OCI-LY7 (cell line): Measurements from ENCODE around the gene PPP1R7.

Source experiments
- EZH2phosphoT487 ChIP-seq: fragments of 200-600 bp; sonication (generic); IDR thresholded peaks from 2 replicates; pipeline ENCODE4 v1.6.1; 2018; ENCODE audit warnings: low read depth, borderline replicate concordance, mild to moderate bottlenecking, mixed run types, antibody characterized with exemption, low read length, moderate library complexity, mixed read lengths
- TF ChIP-seq, protein P1 (sequence below): fragments of 200-600 bp; sonication (generic); conservative IDR thresholded peaks from 2 replicates; pipeline ENCODE4 v1.5.1; 2014; ENCODE audit warnings: mild to moderate bottlenecking, antibody characterized with exemption, low read length, moderate library complexity, mixed read lengths

DNA sequence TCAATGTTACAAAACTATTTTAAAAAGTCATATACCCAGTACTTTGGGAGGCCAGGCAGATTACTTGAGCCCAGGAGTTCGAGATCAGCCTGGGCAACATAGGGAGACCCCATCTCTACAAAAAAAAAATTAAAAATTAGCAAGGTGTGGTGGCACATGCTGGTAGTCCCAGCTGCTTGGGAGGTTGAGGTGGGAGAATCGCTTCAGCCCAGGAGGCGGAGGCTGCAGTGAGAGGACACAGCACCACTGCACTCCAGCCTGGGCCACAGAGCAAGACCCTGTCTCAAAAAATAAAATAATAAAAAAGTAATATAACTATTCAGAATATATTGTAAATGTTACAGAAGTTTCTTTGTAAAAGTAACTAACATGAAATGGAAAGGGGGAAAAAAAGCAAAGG is 2.9 kb upstream of the PPP1R7 start:
- TF ChIP-seq, protein P1, sequence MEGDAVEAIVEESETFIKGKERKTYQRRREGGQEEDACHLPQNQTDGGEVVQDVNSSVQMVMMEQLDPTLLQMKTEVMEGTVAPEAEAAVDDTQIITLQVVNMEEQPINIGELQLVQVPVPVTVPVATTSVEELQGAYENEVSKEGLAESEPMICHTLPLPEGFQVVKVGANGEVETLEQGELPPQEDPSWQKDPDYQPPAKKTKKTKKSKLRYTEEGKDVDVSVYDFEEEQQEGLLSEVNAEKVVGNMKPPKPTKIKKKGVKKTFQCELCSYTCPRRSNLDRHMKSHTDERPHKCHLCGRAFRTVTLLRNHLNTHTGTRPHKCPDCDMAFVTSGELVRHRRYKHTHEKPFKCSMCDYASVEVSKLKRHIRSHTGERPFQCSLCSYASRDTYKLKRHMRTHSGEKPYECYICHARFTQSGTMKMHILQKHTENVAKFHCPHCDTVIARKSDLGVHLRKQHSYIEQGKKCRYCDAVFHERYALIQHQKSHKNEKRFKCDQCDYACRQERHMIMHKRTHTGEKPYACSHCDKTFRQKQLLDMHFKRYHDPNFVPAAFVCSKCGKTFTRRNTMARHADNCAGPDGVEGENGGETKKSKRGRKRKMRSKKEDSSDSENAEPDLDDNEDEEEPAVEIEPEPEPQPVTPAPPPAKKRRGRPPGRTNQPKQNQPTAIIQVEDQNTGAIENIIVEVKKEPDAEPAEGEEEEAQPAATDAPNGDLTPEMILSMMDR, result no peak
- TF ChIP-seq EZH2phosphoT487, result no peak
